ENCODE data around the gene MPRIP. TPM values are rescaled to one million over a fixed set of nuclear protein-coding genes. Genes with fewer than 3 reads are reported as not detected.

Gene MPRIP
- total and polyA plus RNA-seq, 2 donors (not counting 3 experiments of a cell fraction or from before 2014, with no cell fraction given): 94.6 to 246 TPM

DNA sequence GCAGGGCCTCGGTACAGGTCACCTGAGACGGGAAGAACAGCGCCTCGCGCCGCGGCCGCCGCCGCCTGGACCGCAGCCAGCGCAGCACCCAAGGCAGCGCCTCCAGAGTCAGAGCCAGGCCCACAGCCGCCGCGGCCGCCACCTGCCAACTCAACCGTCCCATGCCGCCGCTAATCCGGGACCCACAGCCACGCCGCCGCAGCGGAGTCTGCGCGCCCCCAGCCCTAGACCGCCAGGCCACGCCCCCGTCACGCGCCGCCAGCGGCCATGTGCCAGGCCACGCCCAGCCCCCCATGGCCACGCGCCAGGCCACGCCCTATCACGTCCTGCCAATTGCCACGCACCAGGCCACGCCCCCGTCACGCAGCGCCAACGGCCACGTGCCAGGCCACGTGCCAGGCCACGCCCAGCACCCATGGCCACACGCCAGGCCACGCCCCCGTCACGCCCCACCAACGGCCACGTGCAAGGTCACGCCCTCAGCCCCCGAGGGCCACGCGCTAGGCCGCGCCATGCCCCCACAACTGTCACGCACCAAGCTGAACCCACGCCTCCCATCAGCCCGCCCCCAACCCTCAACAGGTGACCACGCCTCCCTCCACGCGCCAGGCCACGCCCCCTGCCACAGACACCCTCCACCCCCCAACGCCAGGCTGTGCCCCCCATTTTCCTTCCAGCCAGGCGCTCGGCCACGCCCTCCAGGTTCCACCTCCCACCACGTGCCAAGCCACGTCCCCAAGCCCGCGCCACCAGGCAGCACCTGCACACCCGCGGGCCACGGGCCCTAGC, 164.1 kb downstream of the MPRIP start, which contains the start of gene PLD6:
Gene PLD6 (minus strand): TSS at position 210 of the 789 bp plus-strand sequence. CDS start 47 bp downstream, at position 163.
- peaks cover 0 to 2% of the 10 kb centered on the region in 2 experiments for H3K36me3 ChIP-seq (ENCODE audit: control insufficient read depth in 2 of 2, extremely low read depth in 1 of 2, insufficient read depth in 2 of 2, low read length in 2 of 2)
- H3K4me2 ChIP-seq (ENCODE audit: insufficient read depth, low read length): peak within 1 kb of the TSS; percentile 86
- dilution Hi-C loops (cut with MboI; ENCODE audit: extremely low pct_ligation_motif_present, low sequenced_read_pairs): no loop called here
- H3K9me1 ChIP-seq (replicated peaks; ENCODE audit: control insufficient read depth, extremely low read depth, insufficient read depth, low read length): no peaks in the 10 kb centered on the region
- peak within 1 kb of the TSS; percentile 36 to 53 (median 48) for H3K4me3 ChIP-seq (replicated peaks in 1 of 3; ENCODE audit: insufficient read depth in 1 of 3, low read depth in 1 of 3, low read length in 3 of 3)
- H3K79me2 ChIP-seq (ENCODE audit: control insufficient read depth, insufficient read depth, low read length): no peaks in the 10 kb centered on the region
- intact Hi-C loops (cut with micrococcal nuclease): loop anchor here (5.0 kb wide), 2 partner anchors 204 to 611 kb away; no protein-coding TSS in a partner anchor
- ChIA-PET POLR2A (no interaction called here), CTCF (interaction anchor here (0.7 to 1.8 kb wide), 4 partner anchors 15 to 65 kb away, joined by 3 to 5 read pairs (median 5); no protein-coding TSS in a partner anchor)
- peak within 1 kb of the TSS; percentile 52 for H3K9ac ChIP-seq (replicated peaks; ENCODE audit: extremely low read depth, insufficient read depth, low read length)
- H3K4me1 ChIP-seq (ENCODE audit: control insufficient read depth, extremely low read depth, insufficient read depth, low read length): peaks cover 13% of the 10 kb centered on the region
- DNase-seq (ENCODE audit: low read depth, low spot score) (peak; percentile 68), FAIRE-seq (peak; percentile 85)
- no peak within 1 kb of the TSS for H3K27ac ChIP-seq (ENCODE audit: insufficient read depth, low read depth, low read length)
- no TSS peak for BruUV-seq (replicated peaks)
- peak within 1 kb of the TSS; percentile 93 for H2AFZ ChIP-seq (ENCODE audit: low read depth, low read length)
- TF ChIP-seq JUN (IDR thresholded peaks at IDR 0.05; ENCODE audit: borderline replicate concordance, insufficient read depth, insufficient read length, low read depth): no peak
- no peak for TF ChIP-seq GATA2 (IDR thresholded peaks at IDR 0.05; ENCODE audit: insufficient read depth, insufficient read length, low read depth, low read length)
- peak; percentile 72 for TF ChIP-seq MYC (IDR thresholded peaks at IDR 0.05; ENCODE audit: low read depth, low read length)
- TF ChIP-seq POLR2A (IDR thresholded peaks at IDR 0.05; ENCODE audit: low read depth, low read length): peak; percentile 45
- TF ChIP-seq, protein P1, sequence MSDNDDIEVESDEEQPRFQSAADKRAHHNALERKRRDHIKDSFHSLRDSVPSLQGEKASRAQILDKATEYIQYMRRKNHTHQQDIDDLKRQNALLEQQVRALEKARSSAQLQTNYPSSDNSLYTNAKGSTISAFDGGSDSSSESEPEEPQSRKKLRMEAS (IDR thresholded peaks at IDR 0.05; ENCODE audit: insufficient read depth, insufficient read length): peak; percentile 99
- no peak for TF ChIP-seq FOS (IDR thresholded peaks at IDR 0.05; ENCODE audit: borderline replicate concordance, insufficient read depth, low read length)
- TF ChIP-seq POLR2AphosphoS5 (IDR thresholded peaks at IDR 0.05; ENCODE audit: insufficient read depth, low read depth, low read length): peak; percentile 82
- TF ChIP-seq, protein P2, sequence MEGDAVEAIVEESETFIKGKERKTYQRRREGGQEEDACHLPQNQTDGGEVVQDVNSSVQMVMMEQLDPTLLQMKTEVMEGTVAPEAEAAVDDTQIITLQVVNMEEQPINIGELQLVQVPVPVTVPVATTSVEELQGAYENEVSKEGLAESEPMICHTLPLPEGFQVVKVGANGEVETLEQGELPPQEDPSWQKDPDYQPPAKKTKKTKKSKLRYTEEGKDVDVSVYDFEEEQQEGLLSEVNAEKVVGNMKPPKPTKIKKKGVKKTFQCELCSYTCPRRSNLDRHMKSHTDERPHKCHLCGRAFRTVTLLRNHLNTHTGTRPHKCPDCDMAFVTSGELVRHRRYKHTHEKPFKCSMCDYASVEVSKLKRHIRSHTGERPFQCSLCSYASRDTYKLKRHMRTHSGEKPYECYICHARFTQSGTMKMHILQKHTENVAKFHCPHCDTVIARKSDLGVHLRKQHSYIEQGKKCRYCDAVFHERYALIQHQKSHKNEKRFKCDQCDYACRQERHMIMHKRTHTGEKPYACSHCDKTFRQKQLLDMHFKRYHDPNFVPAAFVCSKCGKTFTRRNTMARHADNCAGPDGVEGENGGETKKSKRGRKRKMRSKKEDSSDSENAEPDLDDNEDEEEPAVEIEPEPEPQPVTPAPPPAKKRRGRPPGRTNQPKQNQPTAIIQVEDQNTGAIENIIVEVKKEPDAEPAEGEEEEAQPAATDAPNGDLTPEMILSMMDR (IDR thresholded peaks at IDR 0.05; ENCODE audit: extremely low read depth in 1 of 2, insufficient read depth in 1 of 2, low read depth in 1 of 2, low read length in 2 of 2): no peak
- no peak for TF ChIP-seq EZH2 (IDR thresholded peaks at IDR 0.05; ENCODE audit: borderline replicate concordance, low read depth, low read length, severe bottlenecking)
- no peaks in the 10 kb centered on the region for H3K9me3 ChIP-seq (replicated peaks; ENCODE audit: control insufficient read depth, insufficient read depth, low read length)
- H4K20me1 ChIP-seq (replicated peaks; ENCODE audit: control insufficient read depth, extremely low read depth, insufficient read depth, low read length): no peaks in the 10 kb centered on the region
- H3K27me3 ChIP-seq (ENCODE audit: control insufficient read depth in 2 of 2, insufficient read depth in 2 of 2, low read length in 2 of 2): no peaks in the 10 kb centered on the region

Measured in endothelial cell of umbilical vein (primary cell).